ENCODE measurements around the gene FGF6. TPM values are rescaled to one million over a fixed set of nuclear protein-coding genes. Genes with fewer than 3 reads are reported as not detected.

Gene FGF6
- total RNA-seq, 2 experiments from 2014 or later, result not detected

DNA sequence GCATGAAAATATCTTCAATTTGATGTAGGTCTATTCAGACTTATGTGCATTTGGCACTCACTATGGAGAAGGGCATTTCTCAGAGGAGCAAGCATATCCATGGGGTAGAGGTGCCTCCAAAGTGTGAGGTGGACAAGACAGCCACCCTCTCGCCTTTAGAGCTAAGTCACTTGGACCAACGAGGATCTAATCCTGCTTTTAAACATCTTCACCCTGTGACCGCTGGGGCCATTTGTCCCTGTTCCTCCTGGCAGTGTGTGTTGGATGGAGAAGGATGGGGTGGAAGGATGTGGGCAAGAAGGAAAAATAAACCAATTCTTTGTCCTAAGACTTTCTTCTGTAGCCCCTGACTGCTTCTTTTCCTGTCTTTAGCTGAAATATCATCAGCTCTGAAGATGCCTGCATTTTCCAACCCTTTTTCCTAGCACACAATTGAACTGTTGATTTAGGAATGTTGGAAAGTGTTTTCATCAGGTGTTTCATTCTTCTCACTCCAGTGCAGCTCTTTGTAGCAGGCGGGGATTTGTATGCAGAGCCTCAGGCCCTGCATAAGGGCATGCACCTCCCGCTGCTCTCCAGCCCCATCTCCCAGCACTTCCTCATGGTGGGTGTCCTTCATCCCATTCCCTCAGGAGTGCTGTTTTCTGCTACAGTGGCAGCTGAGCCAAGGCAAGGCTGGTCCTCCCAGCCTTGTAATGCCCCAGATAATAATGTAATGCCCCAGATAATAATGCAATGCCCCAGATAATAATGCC lies 5.3 kb downstream of the FGF6 start:
- ChIA-PET POLR2A (no interaction called here), CTCF (no interaction called here)
- Histone ChIP-seq H3K36me3 (ENCODE audit: insufficient read depth, low read length) (no peaks in the 10 kb centered on the region), H3K27ac (ENCODE audit: low read depth in 1 of 2, low read length in 2 of 2) (no peak overlapping the region), H3K9me3 (ENCODE audit: control insufficient read depth in 1 of 2, insufficient read depth in 1 of 2, low read length in 2 of 2) (no peaks in the 10 kb centered on the region), H3K4me1 (ENCODE audit: insufficient read depth, low read length) (no peaks in the 10 kb centered on the region), H3K27me3 (ENCODE audit: control insufficient read depth in 1 of 2, insufficient read depth in 2 of 2, low read length in 2 of 2) (no peaks in the 10 kb centered on the region), H3K4me3 (ENCODE audit: low read length) (no peak overlapping the region)
- DNase-seq, result no peak
- no peaks in the 10 kb centered on the region for H3K36me3 Mint-ChIP-seq (ENCODE audit: low read depth)
- ATAC-seq (ENCODE audit: poor library complexity), result no peak
- H3K4me1 Mint-ChIP-seq (ENCODE audit: low read depth), result peaks cover 9% of the 10 kb centered on the region
- intact Hi-C loops (cut with DNase I, micrococcal nuclease), result no loop called here
- TF ChIP-seq, protein P1, sequence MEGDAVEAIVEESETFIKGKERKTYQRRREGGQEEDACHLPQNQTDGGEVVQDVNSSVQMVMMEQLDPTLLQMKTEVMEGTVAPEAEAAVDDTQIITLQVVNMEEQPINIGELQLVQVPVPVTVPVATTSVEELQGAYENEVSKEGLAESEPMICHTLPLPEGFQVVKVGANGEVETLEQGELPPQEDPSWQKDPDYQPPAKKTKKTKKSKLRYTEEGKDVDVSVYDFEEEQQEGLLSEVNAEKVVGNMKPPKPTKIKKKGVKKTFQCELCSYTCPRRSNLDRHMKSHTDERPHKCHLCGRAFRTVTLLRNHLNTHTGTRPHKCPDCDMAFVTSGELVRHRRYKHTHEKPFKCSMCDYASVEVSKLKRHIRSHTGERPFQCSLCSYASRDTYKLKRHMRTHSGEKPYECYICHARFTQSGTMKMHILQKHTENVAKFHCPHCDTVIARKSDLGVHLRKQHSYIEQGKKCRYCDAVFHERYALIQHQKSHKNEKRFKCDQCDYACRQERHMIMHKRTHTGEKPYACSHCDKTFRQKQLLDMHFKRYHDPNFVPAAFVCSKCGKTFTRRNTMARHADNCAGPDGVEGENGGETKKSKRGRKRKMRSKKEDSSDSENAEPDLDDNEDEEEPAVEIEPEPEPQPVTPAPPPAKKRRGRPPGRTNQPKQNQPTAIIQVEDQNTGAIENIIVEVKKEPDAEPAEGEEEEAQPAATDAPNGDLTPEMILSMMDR (IDR thresholded peaks at IDR 0.05), result no peak
- no peaks in the 10 kb centered on the region for H3K9me3 Mint-ChIP-seq
- H3K27ac Mint-ChIP-seq, result no peak overlapping the region
- no peak overlapping the region for H3K4me3 Mint-ChIP-seq
- no peaks in the 10 kb centered on the region for H3K27me3 Mint-ChIP-seq

- H3K4me1 Mint-ChIP-seq (ENCODE audit: low read depth), result peaks cover 9% of the 10 kb centered on the region
- no peak for ATAC-seq (ENCODE audit: poor library complexity)
- POLR2A ChIA-PET, result no interaction called here
These were observed 5.9 kb downstream of the FGF6 start for GRCh38 chr12:4439736-4440135.

GRCh38 chr12:4438834-4439596 lies 6.6 kb downstream of the FGF6 start:
- Histone ChIP-seq H3K4me1 (ENCODE audit: insufficient read depth, low read length) (no peaks in the 10 kb centered on the region), H3K4me3 (ENCODE audit: low read length) (no peak overlapping the region), H3K27ac (ENCODE audit: low read depth in 1 of 2, low read length in 2 of 2) (no peak overlapping the region), H3K36me3 (ENCODE audit: insufficient read depth, low read length) (no peaks in the 10 kb centered on the region), H3K9me3 (ENCODE audit: control insufficient read depth in 1 of 2, insufficient read depth in 1 of 2, low read length in 2 of 2) (no peaks in the 10 kb centered on the region), H3K27me3 (ENCODE audit: control insufficient read depth in 1 of 2, insufficient read depth in 2 of 2, low read length in 2 of 2) (no peaks in the 10 kb centered on the region)
- Mint-ChIP-seq H3K27ac (no peak overlapping the region), H3K4me3 (no peak overlapping the region), H3K4me1 (ENCODE audit: low read depth) (peaks cover 9% of the 10 kb centered on the region), H3K27me3 (no peaks in the 10 kb centered on the region), H3K9me3 (no peaks in the 10 kb centered on the region), H3K36me3 (ENCODE audit: low read depth) (no peaks in the 10 kb centered on the region)
- ChIA-PET POLR2A (no interaction called here), CTCF (no interaction called here)
- intact Hi-C loops (cut with DNase I, micrococcal nuclease), result no loop called here
- no peak for ATAC-seq (ENCODE audit: poor library complexity)
- DNase-seq, result peak in 3 of 14 experiments; percentile 8 to 36 (median 36)
- TF ChIP-seq, protein P1 (IDR thresholded peaks at IDR 0.05), result no peak

More at GRCh38 chr12:4439736-4440135, 5.9 kb downstream of the FGF6 start:
- Histone ChIP-seq H3K9me3 (ENCODE audit: control insufficient read depth in 1 of 2, insufficient read depth in 1 of 2, low read length in 2 of 2) (no peaks in the 10 kb centered on the region), H3K27me3 (ENCODE audit: control insufficient read depth in 1 of 2, insufficient read depth in 2 of 2, low read length in 2 of 2) (no peaks in the 10 kb centered on the region), H3K36me3 (ENCODE audit: insufficient read depth, low read length) (no peaks in the 10 kb centered on the region), H3K27ac (ENCODE audit: low read depth in 1 of 2, low read length in 2 of 2) (no peak overlapping the region), H3K4me1 (ENCODE audit: insufficient read depth, low read length) (no peaks in the 10 kb centered on the region), H3K4me3 (ENCODE audit: low read length) (no peak overlapping the region)
- no peak overlapping the region for H3K4me3 Mint-ChIP-seq
- TF ChIP-seq, protein P1 (IDR thresholded peaks at IDR 0.05), result no peak
- intact Hi-C loops (cut with DNase I, micrococcal nuclease), result no loop called here
- no peaks in the 10 kb centered on the region for H3K36me3 Mint-ChIP-seq (ENCODE audit: low read depth)
- no peaks in the 10 kb centered on the region for H3K27me3 Mint-ChIP-seq
- H3K9me3 Mint-ChIP-seq, result no peaks in the 10 kb centered on the region
- DNase-seq, result no peak
- CTCF ChIA-PET, result no interaction called here
- H3K27ac Mint-ChIP-seq, result no peak overlapping the region
